ENCODE measurements around the gene SIRPA.

DNA sequence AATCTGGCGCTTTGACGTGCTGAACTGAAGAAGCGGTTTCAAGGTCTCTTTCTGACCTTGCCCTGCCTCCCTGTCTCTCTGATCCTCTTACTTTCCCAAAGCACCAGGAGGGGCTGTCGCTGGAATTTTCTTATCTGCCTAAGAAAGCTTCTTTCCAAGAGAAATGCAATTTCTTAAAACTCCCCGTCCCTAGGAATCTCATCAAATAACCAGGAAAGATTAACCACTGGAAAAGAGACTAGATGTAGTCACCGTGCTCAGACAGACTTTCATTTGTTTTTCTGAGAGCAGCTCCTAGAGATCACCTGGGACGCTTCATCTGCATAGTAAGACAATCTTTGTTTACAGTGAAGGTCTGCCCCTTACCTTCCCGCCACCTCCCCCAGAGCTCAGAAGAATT lies 60.0 kb downstream of the SIRPA start:
- TF ChIP-seq, protein P1, sequence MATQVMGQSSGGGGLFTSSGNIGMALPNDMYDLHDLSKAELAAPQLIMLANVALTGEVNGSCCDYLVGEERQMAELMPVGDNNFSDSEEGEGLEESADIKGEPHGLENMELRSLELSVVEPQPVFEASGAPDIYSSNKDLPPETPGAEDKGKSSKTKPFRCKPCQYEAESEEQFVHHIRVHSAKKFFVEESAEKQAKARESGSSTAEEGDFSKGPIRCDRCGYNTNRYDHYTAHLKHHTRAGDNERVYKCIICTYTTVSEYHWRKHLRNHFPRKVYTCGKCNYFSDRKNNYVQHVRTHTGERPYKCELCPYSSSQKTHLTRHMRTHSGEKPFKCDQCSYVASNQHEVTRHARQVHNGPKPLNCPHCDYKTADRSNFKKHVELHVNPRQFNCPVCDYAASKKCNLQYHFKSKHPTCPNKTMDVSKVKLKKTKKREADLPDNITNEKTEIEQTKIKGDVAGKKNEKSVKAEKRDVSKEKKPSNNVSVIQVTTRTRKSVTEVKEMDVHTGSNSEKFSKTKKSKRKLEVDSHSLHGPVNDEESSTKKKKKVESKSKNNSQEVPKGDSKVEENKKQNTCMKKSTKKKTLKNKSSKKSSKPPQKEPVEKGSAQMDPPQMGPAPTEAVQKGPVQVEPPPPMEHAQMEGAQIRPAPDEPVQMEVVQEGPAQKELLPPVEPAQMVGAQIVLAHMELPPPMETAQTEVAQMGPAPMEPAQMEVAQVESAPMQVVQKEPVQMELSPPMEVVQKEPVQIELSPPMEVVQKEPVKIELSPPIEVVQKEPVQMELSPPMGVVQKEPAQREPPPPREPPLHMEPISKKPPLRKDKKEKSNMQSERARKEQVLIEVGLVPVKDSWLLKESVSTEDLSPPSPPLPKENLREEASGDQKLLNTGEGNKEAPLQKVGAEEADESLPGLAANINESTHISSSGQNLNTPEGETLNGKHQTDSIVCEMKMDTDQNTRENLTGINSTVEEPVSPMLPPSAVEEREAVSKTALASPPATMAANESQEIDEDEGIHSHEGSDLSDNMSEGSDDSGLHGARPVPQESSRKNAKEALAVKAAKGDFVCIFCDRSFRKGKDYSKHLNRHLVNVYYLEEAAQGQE (IDR thresholded peaks at IDR 0.05; ENCODE audit: insufficient read depth in 1 of 2, low read depth in 2 of 2, low read length in 2 of 2): no peak
- TF ChIP-seq POLR2AphosphoS5 (IDR thresholded peaks at IDR 0.05; ENCODE audit: low read depth, low read length) (no peak), SIN3A (IDR thresholded peaks at IDR 0.05; ENCODE audit: borderline replicate concordance, insufficient read depth, low read length) (no peak), TAF1 (IDR thresholded peaks at IDR 0.05; ENCODE audit: borderline replicate concordance, insufficient read depth, low read length) (no peak)

All from PFSK-1 (cell line).